OCI-LY1 (cell line): ENCODE measurements around the gene TBX20.
"Not testable (repeated sequence)": the region's sequence is repeated elsewhere in the genome, so short reads cannot be mapped to it uniquely, and the experiment has no call there.

Source experiments
- H2AFZ ChIP-seq: fragments of 200-600 bp; sonication (generic), shearing (Covaris generic); 2 replicates; pipeline ENCODE4 v1.6.0; 2014; ENCODE audit warnings: antibody characterized with exemption, mild to moderate bottlenecking, low read length
- H3F3A ChIP-seq: fragments of 200-600 bp; sonication (generic), shearing (Covaris generic); 2 replicates; pipeline ENCODE4 v1.6.0; 2014; ENCODE audit warnings: mild to moderate bottlenecking, antibody characterized with exemption, low read length, moderate library complexity; ENCODE audit not compliant: insufficient read depth
- H3K27ac ChIP-seq: fragments of 200-600 bp; sonication (generic); 2 replicates; pipeline ENCODE4 v1.5.1; 2014; ENCODE audit warnings: low read length, mixed run types, mild to moderate bottlenecking, low read depth; ENCODE audit not compliant: poor library complexity, severe bottlenecking
- H3K27me3 ChIP-seq: fragments of 200-600 bp; sonication (generic); 2 replicates; pipeline ENCODE4 v1.6.0; 2014; ENCODE audit warnings: antibody characterized with exemption, mild to moderate bottlenecking, low read length, moderate library complexity; ENCODE audit not compliant: insufficient read depth
- H3K36me3 ChIP-seq: fragments of 200-600 bp; sonication (generic); 2 replicates; pipeline ENCODE4 v1.6.1; 2014; ENCODE audit warnings: mild to moderate bottlenecking, antibody characterized with exemption, low read length, moderate library complexity, mixed read lengths; ENCODE audit not compliant: insufficient read depth
- H3K4me1 ChIP-seq: fragments of 200-600 bp; sonication (generic); 2 replicates; pipeline ENCODE4 v1.5.1; 2014; ENCODE audit warnings: mild to moderate bottlenecking, low read length, moderate library complexity; ENCODE audit not compliant: insufficient read depth, severe bottlenecking
- H3K4me2 ChIP-seq: fragments of 200-600 bp; sonication (generic), shearing (Covaris generic); 2 replicates; pipeline ENCODE4 v1.6.1; 2014; ENCODE audit warnings: low read length
- H3K4me3 ChIP-seq: fragments of 200-600 bp; sonication (generic); 2 replicates; pipeline ENCODE4 v1.5.1; 2014; ENCODE audit warnings: low read length, low read depth, mild to moderate bottlenecking, mixed read lengths; ENCODE audit not compliant: poor library complexity, severe bottlenecking
- H3K79me2 ChIP-seq: fragments of 200-600 bp; shearing (Covaris generic); 2 replicates; pipeline ENCODE4 v1.6.1; 2016; ENCODE audit warnings: mixed run types, low read length, mixed read lengths; ENCODE audit not compliant: insufficient read depth
- H3K9ac ChIP-seq: fragments of 200-600 bp; sonication (generic), shearing (Covaris generic); 2 replicates; pipeline ENCODE4 v1.6.1; 2014; ENCODE audit warnings: mild to moderate bottlenecking, low read length, mixed read lengths
- H3K9me2 ChIP-seq: fragments of 200-600 bp; sonication (generic), shearing (Covaris generic); 2 replicates; pipeline ENCODE4 v1.6.1; 2014; ENCODE audit warnings: low read depth, mild to moderate bottlenecking, low read length, mixed read lengths
- H3K9me3 ChIP-seq: fragments of 200-600 bp; shearing (Covaris generic); 2 replicates; pipeline ENCODE4 v1.6.1; 2014; ENCODE audit warnings: low read length, mixed read lengths
- H4K20me1 ChIP-seq: fragments of 200-600 bp; sonication (generic), shearing (Covaris generic); 2 replicates; pipeline ENCODE4 v1.6.0; 2016; ENCODE audit warnings: mild to moderate bottlenecking, low read length; ENCODE audit not compliant: insufficient read depth
- EZH2 ChIP-seq: fragments of 200-600 bp; sonication (generic), shearing (Covaris generic); IDR thresholded peaks from 2 replicates; pipeline ENCODE4 v1.8.0; 2017; ENCODE audit warnings: borderline replicate concordance, mixed run types, mild to moderate bottlenecking, antibody characterized with exemption, low read length, moderate library complexity, mixed read lengths
- TF ChIP-seq, protein P1 (sequence below): fragments of 200-600 bp; sonication (generic), shearing (Covaris generic); IDR thresholded peaks from 2 replicates; pipeline ENCODE4 v1.5.1; 2017; ENCODE audit warnings: mild to moderate bottlenecking, antibody characterized with exemption, low read length, moderate library complexity, mixed read lengths

Gene TBX20

DNA sequence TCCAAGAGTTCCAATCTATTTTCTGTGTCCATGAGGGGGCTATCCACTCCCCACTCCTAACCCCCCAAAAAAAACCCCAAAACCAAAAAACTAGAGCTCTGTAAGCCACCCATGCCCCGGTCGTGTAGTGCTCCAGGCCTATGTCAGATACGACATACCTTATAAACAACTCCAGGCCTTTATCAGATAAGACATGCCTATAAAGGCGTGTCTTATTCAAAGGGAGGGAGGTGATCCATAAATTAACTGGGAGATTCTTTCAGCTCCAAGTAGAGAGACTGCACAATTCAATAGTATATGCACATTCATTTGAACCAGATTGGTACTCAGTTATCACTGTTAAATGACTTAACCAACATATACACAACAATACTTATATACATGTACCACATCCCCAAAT lies 62.3 kb downstream of the TBX20 start:
- H3K4me3 ChIP-seq, H3F3A ChIP-seq, H3K9me3 ChIP-seq, H3K79me2 ChIP-seq, H3K27ac ChIP-seq, H4K20me1 ChIP-seq, H2AFZ ChIP-seq, H3K36me3 ChIP-seq, H3K27me3 ChIP-seq, H3K4me1 ChIP-seq, H3K9ac ChIP-seq, H3K4me2 ChIP-seq, H3K9me2 ChIP-seq: not testable (repeated sequence)

DNA sequence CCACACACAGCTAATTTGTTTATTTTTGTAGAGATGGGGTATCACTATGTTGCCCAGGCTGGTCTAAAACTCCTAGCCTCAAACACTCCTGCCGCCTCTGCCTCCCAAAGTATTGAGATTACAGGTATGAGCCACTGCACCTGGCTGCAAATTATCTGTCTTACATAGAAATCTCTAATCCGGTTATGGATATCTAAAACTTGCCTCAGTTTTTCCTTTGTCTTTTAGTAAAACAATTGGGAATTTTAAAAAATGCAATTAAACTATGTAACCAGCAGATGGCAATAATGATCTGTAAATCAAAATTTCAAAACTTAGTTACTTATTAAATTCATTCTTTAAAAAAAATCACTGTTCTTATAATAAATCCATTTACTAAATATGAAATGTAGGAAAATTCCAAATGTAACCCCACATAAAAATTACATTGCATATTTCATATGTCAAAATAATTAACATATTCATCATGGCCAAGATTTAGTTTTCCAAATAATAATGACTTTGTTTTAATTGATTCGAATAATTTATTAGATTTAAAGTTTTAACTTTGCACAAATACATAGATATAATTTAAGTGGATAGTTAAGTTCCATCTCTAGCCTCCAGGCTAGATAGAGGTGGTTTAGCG lies 63.6 kb downstream of the TBX20 start:
- H3K36me3 ChIP-seq, H3K9me2 ChIP-seq, H2AFZ ChIP-seq, H3K27ac ChIP-seq, H3K79me2 ChIP-seq, H3K9ac ChIP-seq, H3F3A ChIP-seq, H3K4me3 ChIP-seq, H3K27me3 ChIP-seq, H4K20me1 ChIP-seq, H3K4me2 ChIP-seq, H3K4me1 ChIP-seq, H3K9me3 ChIP-seq: not testable (repeated sequence)
- TF ChIP-seq, protein P1, sequence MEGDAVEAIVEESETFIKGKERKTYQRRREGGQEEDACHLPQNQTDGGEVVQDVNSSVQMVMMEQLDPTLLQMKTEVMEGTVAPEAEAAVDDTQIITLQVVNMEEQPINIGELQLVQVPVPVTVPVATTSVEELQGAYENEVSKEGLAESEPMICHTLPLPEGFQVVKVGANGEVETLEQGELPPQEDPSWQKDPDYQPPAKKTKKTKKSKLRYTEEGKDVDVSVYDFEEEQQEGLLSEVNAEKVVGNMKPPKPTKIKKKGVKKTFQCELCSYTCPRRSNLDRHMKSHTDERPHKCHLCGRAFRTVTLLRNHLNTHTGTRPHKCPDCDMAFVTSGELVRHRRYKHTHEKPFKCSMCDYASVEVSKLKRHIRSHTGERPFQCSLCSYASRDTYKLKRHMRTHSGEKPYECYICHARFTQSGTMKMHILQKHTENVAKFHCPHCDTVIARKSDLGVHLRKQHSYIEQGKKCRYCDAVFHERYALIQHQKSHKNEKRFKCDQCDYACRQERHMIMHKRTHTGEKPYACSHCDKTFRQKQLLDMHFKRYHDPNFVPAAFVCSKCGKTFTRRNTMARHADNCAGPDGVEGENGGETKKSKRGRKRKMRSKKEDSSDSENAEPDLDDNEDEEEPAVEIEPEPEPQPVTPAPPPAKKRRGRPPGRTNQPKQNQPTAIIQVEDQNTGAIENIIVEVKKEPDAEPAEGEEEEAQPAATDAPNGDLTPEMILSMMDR, result peak; percentile 13; the same call in 1 of the 2 replicates

DNA sequence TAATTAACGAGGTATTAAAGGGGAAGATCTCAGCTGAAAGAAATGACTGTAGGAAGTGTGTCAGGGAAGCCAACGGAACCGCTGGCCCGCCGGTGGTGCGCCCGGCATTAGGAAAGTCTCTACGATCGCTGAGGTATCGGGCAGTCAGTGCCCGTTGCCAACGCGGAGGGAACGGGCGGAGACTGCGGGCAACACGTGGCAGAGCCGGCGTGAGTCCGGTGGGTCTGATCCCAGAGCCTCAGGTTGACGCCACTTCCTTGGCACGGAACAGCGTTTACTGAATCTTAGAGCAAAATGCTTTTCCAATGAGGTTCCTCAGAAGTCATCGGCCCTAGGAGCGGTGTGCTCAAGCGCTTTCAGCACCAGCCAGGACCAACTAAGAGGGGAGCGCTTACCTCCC lies 67.1 kb downstream of the TBX20 start:
- not testable (repeated sequence) for H3K9me2 ChIP-seq, H3K4me3 ChIP-seq, H3K4me2 ChIP-seq, H3K9me3 ChIP-seq, H3K27me3 ChIP-seq, H2AFZ ChIP-seq, H4K20me1 ChIP-seq, H3F3A ChIP-seq, H3K36me3 ChIP-seq, H3K27ac ChIP-seq, H3K79me2 ChIP-seq, H3K9ac ChIP-seq, H3K4me1 ChIP-seq

DNA sequence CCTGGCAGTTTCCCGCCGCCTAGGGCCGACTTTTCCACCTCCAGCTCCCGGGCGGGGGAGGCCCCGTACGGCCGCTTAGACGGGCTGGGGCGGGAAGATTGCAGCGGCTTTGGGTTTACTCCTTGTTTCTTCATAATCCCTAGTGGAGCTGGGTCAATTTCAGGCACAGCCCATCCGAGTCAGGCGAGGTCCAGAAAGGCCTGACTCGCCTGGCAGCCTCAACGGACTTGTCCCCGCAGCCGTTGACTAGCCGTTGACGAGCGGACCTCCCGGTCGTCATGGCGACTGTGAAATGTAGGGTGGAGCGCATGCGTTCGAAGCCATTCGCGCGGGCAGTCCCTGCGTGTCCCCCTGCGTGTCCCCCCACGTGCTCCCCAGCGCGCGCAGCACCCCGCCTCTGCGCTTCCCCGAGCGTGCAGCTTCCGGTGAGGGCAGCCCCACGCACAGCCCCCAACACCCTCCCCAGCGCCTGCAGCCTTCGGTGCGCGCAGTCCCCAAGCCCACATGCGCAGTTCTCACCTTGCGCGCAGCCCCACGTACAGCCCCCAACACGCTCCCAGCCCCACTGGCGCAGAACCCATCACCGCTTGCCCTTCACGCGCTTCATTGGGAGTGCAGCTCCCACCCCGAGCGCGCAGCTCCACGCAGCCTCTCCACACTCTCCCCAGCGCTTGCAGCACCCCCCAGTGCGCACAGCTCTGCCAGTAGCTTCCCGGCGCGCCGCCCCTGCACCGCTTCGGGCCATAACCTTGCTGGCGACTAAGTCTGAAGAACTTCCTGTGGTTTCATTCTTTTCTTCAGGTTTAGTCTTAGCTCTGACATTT lies 67.8 kb downstream of the TBX20 start:
- Histone ChIP-seq H3K4me3 (no peak overlapping the region), H3K9ac (no peak overlapping the region), H3F3A (no peaks in the 10 kb centered on the region), H4K20me1 (no peaks in the 10 kb centered on the region), H3K4me1 (no peaks in the 10 kb centered on the region), H3K4me2 (no peak overlapping the region), H3K36me3 (no peaks in the 10 kb centered on the region), H3K27me3 (no peaks in the 10 kb centered on the region), H3K27ac (no peak overlapping the region), H3K9me3 (no peaks in the 10 kb centered on the region), H3K9me2 (no peaks in the 10 kb centered on the region), H2AFZ (no peak overlapping the region), H3K79me2 (no peaks in the 10 kb centered on the region)
- no peak for TF ChIP-seq EZH2

DNA sequence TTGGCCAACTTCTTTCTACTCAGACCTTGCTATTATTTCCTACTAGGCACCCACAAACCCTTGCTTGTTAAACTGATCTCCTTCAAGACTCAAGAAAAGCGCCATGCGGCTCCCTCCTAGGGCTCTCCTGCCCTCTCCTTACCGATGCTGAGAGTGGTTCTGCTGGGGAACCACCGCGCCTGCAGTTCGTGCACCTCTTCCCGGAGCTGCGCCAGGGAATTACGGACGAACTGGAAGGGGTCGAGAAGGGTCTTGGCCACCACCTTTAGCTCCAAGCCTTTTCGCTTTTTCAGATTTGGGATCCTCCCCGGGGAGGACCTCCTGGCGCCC lies 68.4 kb downstream of the TBX20 start:
- H3K9me3 ChIP-seq, H3K36me3 ChIP-seq, H3K27ac ChIP-seq, H2AFZ ChIP-seq, H3K4me3 ChIP-seq, H3K79me2 ChIP-seq, H3K27me3 ChIP-seq, H3K9ac ChIP-seq, H3F3A ChIP-seq, H3K9me2 ChIP-seq, H4K20me1 ChIP-seq, H3K4me2 ChIP-seq, H3K4me1 ChIP-seq: not testable (repeated sequence)

DNA sequence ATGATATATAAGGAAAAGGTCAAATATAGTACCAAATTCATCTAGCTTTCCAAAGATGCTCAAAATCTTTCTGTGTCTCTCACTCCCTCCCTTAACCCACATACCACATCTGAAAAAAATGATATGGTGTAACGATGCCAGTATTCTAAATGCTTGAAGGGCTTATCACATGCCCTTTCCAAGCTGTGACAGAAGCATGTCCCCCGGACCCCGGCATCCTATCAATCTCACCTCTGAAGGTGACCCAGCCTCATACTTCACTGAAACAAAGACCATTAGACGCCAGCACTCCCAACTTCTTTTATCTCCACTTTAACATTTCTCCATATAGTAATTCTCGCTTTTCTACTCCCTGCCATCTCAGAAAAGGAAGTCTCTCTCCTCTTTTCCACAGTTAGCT lies 68.9 kb downstream of the TBX20 start:
- H3K9me3 ChIP-seq, H3K9ac ChIP-seq, H3K36me3 ChIP-seq, H3K27ac ChIP-seq, H3F3A ChIP-seq, H3K79me2 ChIP-seq, H3K4me1 ChIP-seq, H3K4me3 ChIP-seq, H2AFZ ChIP-seq, H4K20me1 ChIP-seq, H3K9me2 ChIP-seq, H3K4me2 ChIP-seq, H3K27me3 ChIP-seq: not testable (repeated sequence)
